AG10803 (cell line): Measurements from ENCODE around the gene FGB.

Experiments
- DNase-seq: peaks from one replicate; pipeline ENCODE4 v3.0.0; 2010; ENCODE audit warnings: low read depth
- H3K4me3 ChIP-seq: 2 replicates; pipeline ENCODE4 v1.5.1; 2011; ENCODE audit warnings: mild to moderate bottlenecking, low read length, control low read depth
- CTCF ChIP-seq: conservative IDR thresholded peaks from 2 replicates; pipeline ENCODE4 v1.5.1; 2011; ENCODE audit warnings: mild to moderate bottlenecking, low read length, control low read depth, inconsistent platforms

FGB gene

GRCh38 chr4:154551872-154552686, 10.7 kb upstream of the FGB start:
- TF ChIP-seq CTCF, result peak; percentile 87
- H3K4me3 ChIP-seq, result no peak overlapping the region
- DNase-seq, result peak; percentile 83

GRCh38 chr4:154559141-154559493, 3.7 kb upstream of the FGB start:
- DNase-seq, result no peak
- H3K4me3 ChIP-seq, result no peak overlapping the region
- TF ChIP-seq CTCF, result no peak

- peak; percentile 43 for DNase-seq
- peak; percentile 63 for TF ChIP-seq CTCF
- no peak overlapping the region for H3K4me3 ChIP-seq
These were observed 3.1 kb upstream of the FGB start for GRCh38 chr4:154559494-154560418.

- H3K4me3 ChIP-seq, result no peak overlapping the region
- DNase-seq, result no peak
- no peak for TF ChIP-seq CTCF
These were observed 2.4 kb upstream of the FGB start for GRCh38 chr4:154560419-154560801.

GRCh38 chr4:154560824-154561231, 2.0 kb upstream of the FGB start:
- no peak overlapping the region for H3K4me3 ChIP-seq
- no peak for TF ChIP-seq CTCF
- peak; percentile 49 for DNase-seq

GRCh38 chr4:154564311-154564710, 1.5 kb downstream of the FGB start:
- no peak for DNase-seq
- H3K4me3 ChIP-seq, result no peak overlapping the region

More at GRCh38 chr4:154564311-154564710, 1.5 kb downstream of the FGB start:
- TF ChIP-seq CTCF, result no peak
